ENCODE measurements around the gene ITGAX. TPM values are rescaled to one million over a fixed set of nuclear protein-coding genes. Genes with fewer than 3 reads are reported as not detected.
"Not testable (repeated sequence)": the region's sequence is repeated elsewhere in the genome, so short reads cannot be mapped to it uniquely, and the experiment has no call there.

Gene ITGAX
- total RNA-seq, 4 donors from 2014 or later, result 0.70 to 18.2 (median 2.5) TPM; not detected in 1

DNA sequence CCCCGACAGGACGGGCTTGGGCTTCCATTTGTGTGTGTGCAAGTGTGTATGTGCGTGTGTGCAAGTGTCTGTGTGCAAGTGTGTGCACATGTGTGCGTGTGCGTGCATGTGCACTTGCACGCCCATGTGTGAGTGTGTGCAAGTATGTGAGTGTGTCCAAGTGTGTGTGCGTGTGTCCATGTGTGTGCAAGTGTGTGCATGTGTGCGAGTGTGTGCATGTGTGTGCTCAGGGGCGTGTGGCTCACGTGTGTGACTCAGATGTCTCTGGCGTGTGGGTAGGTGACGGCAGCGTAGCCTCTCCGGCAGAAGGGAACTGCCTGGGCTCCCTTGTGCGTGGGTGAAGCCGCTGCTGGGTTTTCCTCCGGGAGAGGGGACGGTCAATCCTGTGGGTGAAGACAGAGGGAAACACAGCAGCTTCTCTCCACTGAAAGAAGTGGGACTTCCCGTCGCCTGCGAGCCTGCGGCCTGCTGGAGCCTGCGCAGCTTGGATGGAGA is 23.1 kb upstream of the ITGAX start:
- Histone ChIP-seq H3K36me3 (no peaks in the 10 kb centered on the region), H3K4me1 (no peaks in the 10 kb centered on the region), H3K27ac (no peak overlapping the region), H3K4me3 (peak overlapping the region in 2 of 4 donors; percentile 44 to 54), H3K27me3 (peaks cover 0 to 6% of the 10 kb centered on the region in 2 donors), H3K9me3 (no peaks in the 10 kb centered on the region)
- TF ChIP-seq POLR2A (IDR thresholded peaks at IDR 0.05) (no peak), CTCF (IDR thresholded peaks at IDR 0.05) (no peak)
- DNase-seq, result no peak

- Histone ChIP-seq H3K4me1 (no peaks in the 10 kb centered on the region), H3K27ac (no peak overlapping the region), H3K9me3 (no peaks in the 10 kb centered on the region), H3K36me3 (no peaks in the 10 kb centered on the region), H3K4me3 (no peak overlapping the region), H3K27me3 (peaks cover 0 to 6% of the 10 kb centered on the region in 2 donors)
- DNase-seq, result no peak
- no peak for TF ChIP-seq POLR2A (IDR thresholded peaks at IDR 0.05)
- no peak for TF ChIP-seq CTCF (IDR thresholded peaks at IDR 0.05)
Measured at GRCh38 chr16:31332544-31332943, 22.4 kb upstream of the ITGAX start.

DNA sequence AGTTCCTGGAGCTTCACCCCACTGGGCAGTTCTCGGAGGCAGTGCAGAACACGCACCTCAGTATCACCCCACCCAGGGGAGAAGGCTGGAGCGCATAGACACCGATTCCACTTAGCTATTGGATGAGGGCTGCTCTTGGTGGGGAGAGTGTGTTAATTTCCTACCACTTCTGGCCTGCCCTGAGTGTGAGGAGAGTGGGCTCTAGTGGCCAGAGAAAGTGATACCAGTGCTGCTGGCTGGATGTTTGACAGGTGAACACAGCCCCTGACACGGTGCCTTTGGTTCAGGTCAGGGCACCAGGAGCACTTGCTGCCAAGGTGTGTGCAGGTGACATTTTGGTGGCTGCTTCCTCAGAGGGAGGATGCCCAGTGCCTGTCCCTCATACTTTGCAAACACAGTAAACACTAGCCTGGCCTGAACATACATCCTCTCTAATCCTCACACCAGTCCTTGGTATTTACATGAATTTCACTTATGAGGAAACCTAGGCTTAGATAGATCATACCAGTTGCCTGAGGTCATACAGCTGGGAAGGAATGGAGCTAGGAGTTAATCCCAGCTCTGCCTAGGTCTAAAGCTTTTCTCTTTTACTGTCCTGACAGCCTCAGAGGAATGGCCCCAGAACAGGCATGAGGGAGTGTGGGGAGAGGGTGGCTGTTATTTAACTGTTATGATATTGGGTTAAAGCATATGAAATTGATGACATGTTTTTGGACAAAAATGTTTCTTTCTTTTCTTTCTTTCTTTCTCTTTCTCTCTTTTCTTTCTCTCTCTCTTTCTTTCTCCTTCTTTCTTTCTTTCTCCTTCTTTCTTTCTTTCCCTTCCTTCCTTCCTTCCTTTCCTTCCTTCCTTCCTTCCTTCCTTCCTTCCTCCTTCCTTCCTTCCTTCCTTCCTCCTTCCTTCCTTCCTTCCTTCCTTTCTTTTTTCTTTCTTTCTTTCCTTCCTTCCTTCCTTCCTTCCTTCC is 21.0 kb upstream of the ITGAX start:
- H3K4me1 ChIP-seq, result no peaks in the 10 kb centered on the region
- TF ChIP-seq CTCF (IDR thresholded peaks at IDR 0.05) (peak in 4 of 6 experiments; percentile 43 to 46 (median 46)), POLR2A (IDR thresholded peaks at IDR 0.05) (no peak)
- peaks cover 0 to 6% of the 10 kb centered on the region in 2 donors for H3K27me3 ChIP-seq
- H3K27ac ChIP-seq, result no peak overlapping the region
- no peaks in the 10 kb centered on the region for H3K36me3 ChIP-seq
- H3K4me3 ChIP-seq, result no peak overlapping the region
- no peaks in the 10 kb centered on the region for H3K9me3 ChIP-seq
- peak in 2 of 3 donors; percentile 47 to 60 for DNase-seq

GRCh38 chr16:31334934-31335333 is 20.0 kb upstream of the ITGAX start:
- H3K27me3 ChIP-seq, result peaks cover 0 to 5% of the 10 kb centered on the region in 2 donors
- no peak for DNase-seq
- H3K4me1 ChIP-seq, result no peaks in the 10 kb centered on the region
- TF ChIP-seq POLR2A (IDR thresholded peaks at IDR 0.05), result no peak
- H3K36me3 ChIP-seq, result no peaks in the 10 kb centered on the region
- no peaks in the 10 kb centered on the region for H3K9me3 ChIP-seq
- no peak overlapping the region for H3K4me3 ChIP-seq
- no peak overlapping the region for H3K27ac ChIP-seq

GRCh38 chr16:31335431-31335830 is 19.5 kb upstream of the ITGAX start:
- H3K27ac ChIP-seq, result no peak overlapping the region
- no peaks in the 10 kb centered on the region for H3K9me3 ChIP-seq
- DNase-seq, result peak in 1 of 3 donors; percentile 35
- H3K36me3 ChIP-seq, result no peaks in the 10 kb centered on the region
- no peak overlapping the region for H3K4me3 ChIP-seq
- TF ChIP-seq POLR2A (IDR thresholded peaks at IDR 0.05), result no peak
- TF ChIP-seq CTCF (IDR thresholded peaks at IDR 0.05), result no peak
- H3K4me1 ChIP-seq, result no peaks in the 10 kb centered on the region
- H3K27me3 ChIP-seq, result no peaks in the 10 kb centered on the region

DNA sequence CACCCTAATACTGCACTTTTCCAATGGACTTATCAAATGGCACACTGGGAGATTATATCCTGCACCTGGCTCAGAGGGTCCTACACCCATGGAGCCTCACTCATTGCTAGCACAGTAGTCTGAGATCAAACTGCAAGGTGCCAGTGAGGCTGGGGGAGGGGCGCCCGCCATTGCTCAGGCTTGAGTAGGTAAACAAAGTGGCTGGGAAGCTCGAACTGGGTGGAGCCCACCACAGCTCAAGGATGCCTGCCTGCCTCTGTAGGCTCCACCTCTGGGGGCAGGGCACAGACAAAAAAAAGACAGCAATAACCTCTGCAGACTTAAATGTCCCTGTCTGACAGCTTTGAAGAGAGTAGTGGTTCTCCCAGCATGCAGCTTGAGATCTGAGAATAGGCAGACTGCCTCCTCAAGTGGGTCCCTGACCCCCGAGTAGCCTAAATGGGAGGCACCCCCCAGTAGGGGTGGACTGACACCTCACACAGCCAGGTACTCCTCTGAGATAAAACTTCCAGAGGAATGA is 16.8 kb upstream of the ITGAX start:
- not testable (repeated sequence) for H3K27me3 ChIP-seq, H3K9me3 ChIP-seq, H3K27ac ChIP-seq, H3K36me3 ChIP-seq, H3K4me1 ChIP-seq, H3K4me3 ChIP-seq
- peak in 1 of 3 donors; percentile 27 for DNase-seq
